AG10803 (cell line): ENCODE data around the gene LRRC4B.

Source experiments
- DNase-seq: peaks from one replicate; pipeline ENCODE4 v3.0.0; 2010; ENCODE audit warnings: low read depth
- H3K4me3 ChIP-seq: 2 replicates; pipeline ENCODE4 v1.5.1; 2011; ENCODE audit warnings: mild to moderate bottlenecking, low read length, control low read depth
- CTCF ChIP-seq: conservative IDR thresholded peaks from 2 replicates; pipeline ENCODE4 v1.5.1; 2011; ENCODE audit warnings: mild to moderate bottlenecking, low read length, control low read depth, inconsistent platforms

LRRC4B gene

GRCh38 chr19:50565984-50566903 is 2.0 kb downstream of the LRRC4B start:
- H3K4me3 ChIP-seq, result no peak overlapping the region
- DNase-seq, result no peak
- no peak for TF ChIP-seq CTCF

- no peak for DNase-seq
- no peak for TF ChIP-seq CTCF
- no peak overlapping the region for H3K4me3 ChIP-seq
Observed at GRCh38 chr19:50564229-50565105, 3.8 kb downstream of the LRRC4B start.

GRCh38 chr19:50563597-50563996 is 4.6 kb downstream of the LRRC4B start:
- no peak for DNase-seq
- no peak for TF ChIP-seq CTCF
- no peak overlapping the region for H3K4me3 ChIP-seq

- no peak for TF ChIP-seq CTCF
- no peak for DNase-seq
- no peak overlapping the region for H3K4me3 ChIP-seq
Observed at GRCh38 chr19:50562996-50563395, 5.2 kb downstream of the LRRC4B start.

- no peak for DNase-seq
- H3K4me3 ChIP-seq, result no peak overlapping the region
- TF ChIP-seq CTCF, result no peak
Observed at GRCh38 chr19:50562329-50562728, 5.9 kb downstream of the LRRC4B start.

- H3K4me3 ChIP-seq, result no peak overlapping the region
- no peak for TF ChIP-seq CTCF
- no peak for DNase-seq
Observed at GRCh38 chr19:50559636-50560035, 8.6 kb downstream of the LRRC4B start.

GRCh38 chr19:50558449-50558848 is 9.8 kb downstream of the LRRC4B start:
- no peak for TF ChIP-seq CTCF
- H3K4me3 ChIP-seq, result no peak overlapping the region
- DNase-seq, result no peak
